A549 (cell line): ENCODE data around the gene ASAH2. TPM values are rescaled to one million over a fixed set of nuclear protein-coding genes. Genes with fewer than 3 reads are reported as not detected.

Source experiments
- ATAC-seq, 2 experiments: fragments of 200-7000 bp in 1 of 2; fragments of >200 bp in 1 of 2; cut with Nextera tagmentation in 1 of 2; cut with Tn5 transposase in 1 of 2; 3 replicates each; pipeline versions ENCODE4 v1.8.0 to v1.9.1; 2018 to 2020; ENCODE audit warnings: mild to moderate bottlenecking in 1 of 2, moderate library complexity in 1 of 2
- CTCF ChIA-PET: fragments of 300-600 bp; sonication (Branson Sonifier 250); formaldehyde crosslinking; extraction: SDS; loops from one replicate; lab custom pipeline; 2021; ENCODE audit warnings: antibody characterized with exemption, inconsistent platforms; lab: Yijun Ruan, JAX
- POLR2A ChIA-PET: fragments of 350-600 bp; formaldehyde crosslinking; extraction: SDS; loops from one replicate; lab custom pipeline; 2021; ENCODE audit warnings: antibody characterized with exemption, inconsistent platforms; lab: Yijun Ruan, JAX
- DNase-seq, 2 experiments: peaks; one replicate each; pipeline versions ENCODE4 v3.0.0 to v3.0.0-alpha.2; 2011 to 2016; ENCODE audit warnings: low read depth in 1 of 2, low spot score in 1 of 2
- FAIRE-seq: peaks from 2 replicates; lab custom pipeline; 2011; peaks lifted over from hg19 to GRCh38; lab: Jason Lieb, UNC
- H3K27ac ChIP-seq, 2 experiments: fragments of >200 bp; sonication (Bioruptor Twin); formaldehyde crosslinking; 3 replicates each; pipeline ENCODE4 v1.5.1; 2016 to 2017
- H3K4me1 ChIP-seq: fragments of >200 bp; sonication (Bioruptor Twin); formaldehyde crosslinking; 3 replicates; pipeline ENCODE4 v1.6.1; 2016
- H3K4me2 ChIP-seq: fragments of >200 bp; sonication (Bioruptor Twin); formaldehyde crosslinking; 3 replicates; pipeline ENCODE4 v1.6.1; 2016
- H3K4me3 ChIP-seq: fragments of >200 bp; sonication (Bioruptor Twin); formaldehyde crosslinking; 3 replicates; pipeline ENCODE4 v1.5.1; 2016
- H3K9me3 ChIP-seq: fragments of >200 bp; sonication (Bioruptor Twin); formaldehyde crosslinking; 3 replicates; pipeline ENCODE4 v1.6.1; 2016
- EHF ChIP-seq: fragments of 250-450 bp; sonication (Bioruptor Pico); IDR thresholded peaks from 2 replicates; pipeline ENCODE4 v1.5.0; 2020; ENCODE audit warnings: mild to moderate bottlenecking
- HOXA7 ChIP-seq: fragments of 250-450 bp; sonication (Bioruptor Pico); IDR thresholded peaks from 2 replicates; pipeline ENCODE4 v1.5.0; 2020; ENCODE audit warnings: mild to moderate bottlenecking, moderate library complexity
- JUNB ChIP-seq: fragments of >200 bp; sonication (Bioruptor Twin); formaldehyde crosslinking; IDR thresholded peaks from 2 replicates; pipeline ENCODE4 v1.6.1; 2016
- MYC ChIP-seq: IDR thresholded peaks from 2 replicates; pipeline ENCODE4 v1.6.1; 2012; ENCODE audit warnings: mild to moderate bottlenecking, inconsistent platforms, low read length, improper control_type of control experiment, borderline replicate concordance
- NPAS2 ChIP-seq: fragments of 250-450 bp; sonication (Bioruptor Pico); IDR thresholded peaks from 2 replicates; pipeline ENCODE4 v1.8.0; 2022; ENCODE audit warnings: mild to moderate bottlenecking, moderate library complexity, borderline replicate concordance
- NR3C1 ChIP-seq: fragments of >200 bp; sonication (Bioruptor Twin); formaldehyde crosslinking; IDR thresholded peaks from 3 replicates; pipeline ENCODE4 v1.6.1; 2017
- RAD21 ChIP-seq, 2 experiments: fragments of >200 bp in 1 of 2; sonication (Bioruptor Twin) in 1 of 2; formaldehyde crosslinking in 1 of 2; IDR thresholded peaks in 1 of 2; conservative IDR thresholded peaks in 1 of 2; 2 replicates in 1 of 2; 3 replicates in 1 of 2; pipeline ENCODE4 v1.6.1; 2012 to 2018; ENCODE audit warnings: inconsistent platforms in 1 of 2
- SMC3 ChIP-seq: fragments of >200 bp; sonication (Bioruptor Twin); formaldehyde crosslinking; IDR thresholded peaks from 3 replicates; pipeline ENCODE4 v1.6.1; 2018; ENCODE audit warnings: inconsistent platforms
- SREBF2 ChIP-seq: fragments of 450-650 bp; IDR thresholded peaks from 2 replicates; pipeline ENCODE4 v1.6.1; 2014; ENCODE audit warnings: mild to moderate bottlenecking, moderate library complexity
- WGBS: methylation state at CpG from one replicate; pipeline ENCODE4 v1.1.6; 2017; ENCODE audit errors: missing lambda C conversion rate; 5-methylcytosine and 5-hydroxymethylcytosine counted together
- polyA plus RNA-seq, 4 experiments: library from polyadenylated mRNA; depleted of rRNA in 3 of 4; stranded (reverse); fragments of >200 nt; fragmentation: RNase III in 1 of 4; extraction: RNeasy Plus Mini Kit Qiagen cat#74134 plus additional on column Dnase treatment in 1 of 4; gene quantifications; 2 replicates in 3 of 4; 3 replicates in 1 of 4; pipeline ENCODE4 v1.2.3, GENCODE V29; 2011 to 2017
- TF ChIP-seq, protein P1 (sequence below): fragments of 250-450 bp; sonication (Bioruptor Pico); IDR thresholded peaks from 2 replicates; pipeline ENCODE4 v1.5.0; 2021; ENCODE audit warnings: mild to moderate bottlenecking, moderate library complexity, borderline replicate concordance
- TF ChIP-seq, protein P2 (sequence below): fragments of 200-600 bp; sonication (generic); IDR thresholded peaks from 2 replicates; pipeline ENCODE4 v1.6.1; 2016; ENCODE audit warnings: antibody characterized with exemption, mild to moderate bottlenecking, moderate library complexity
- TF ChIP-seq, protein P3 (sequence below): fragments of >200 bp; sonication (Bioruptor Twin); formaldehyde crosslinking; IDR thresholded peaks from 3 replicates; pipeline ENCODE4 v1.5.1; 2016
- TF ChIP-seq, protein P4 (sequence below): fragments of >200 bp; sonication (Bioruptor Twin); formaldehyde crosslinking; IDR thresholded peaks from 2 replicates; pipeline ENCODE4 v1.6.1; 2016

The ASAH2 gene
- polyA plus RNA-seq, 2 of the 4 experiments (the other 2 are of a cell fraction), result 0.17 to 4.8 TPM

DNA sequence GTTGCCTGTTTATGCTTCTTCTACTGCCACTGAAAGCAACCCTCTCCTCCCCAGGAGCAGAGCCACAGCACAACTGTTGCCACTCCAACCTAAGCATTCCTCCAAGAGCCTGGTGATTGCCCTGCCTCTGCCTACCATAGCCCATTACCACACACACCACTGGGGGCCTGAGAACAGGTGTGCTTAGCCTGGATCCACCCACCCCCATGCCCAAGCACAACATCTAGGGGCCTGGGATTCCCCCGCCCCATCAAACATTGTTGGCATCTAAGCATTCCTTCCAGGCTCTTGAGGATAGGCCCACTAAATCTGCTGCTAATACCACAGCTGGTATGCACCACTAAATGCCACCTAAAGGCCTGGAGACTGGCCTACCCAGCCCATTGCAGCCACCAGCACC is 43.3 kb upstream of the ASAH2 start:
- FAIRE-seq, result no peak
- H3K4me2 ChIP-seq, result no peak overlapping the region
- 100% methylated on average over 1 of the region's 1 CpG for WGBS
- POLR2A ChIA-PET, result no interaction called here
- TF ChIP-seq NPAS2 (CRISPR knock-in tag) (no peak), MYC (no peak)
- no peak overlapping the region for H3K4me3 ChIP-seq
- no peak overlapping the region for H3K27ac ChIP-seq
- ATAC-seq, result peak in 1 of 2 experiments; percentile 13; a peak in 1 of 6 replicates
- no peaks in the 10 kb centered on the region for H3K4me1 ChIP-seq
- no peak for DNase-seq
- CTCF ChIA-PET, result no interaction called here
- H3K9me3 ChIP-seq, result no peaks in the 10 kb centered on the region; the same call in 2 of the 3 replicates

DNA sequence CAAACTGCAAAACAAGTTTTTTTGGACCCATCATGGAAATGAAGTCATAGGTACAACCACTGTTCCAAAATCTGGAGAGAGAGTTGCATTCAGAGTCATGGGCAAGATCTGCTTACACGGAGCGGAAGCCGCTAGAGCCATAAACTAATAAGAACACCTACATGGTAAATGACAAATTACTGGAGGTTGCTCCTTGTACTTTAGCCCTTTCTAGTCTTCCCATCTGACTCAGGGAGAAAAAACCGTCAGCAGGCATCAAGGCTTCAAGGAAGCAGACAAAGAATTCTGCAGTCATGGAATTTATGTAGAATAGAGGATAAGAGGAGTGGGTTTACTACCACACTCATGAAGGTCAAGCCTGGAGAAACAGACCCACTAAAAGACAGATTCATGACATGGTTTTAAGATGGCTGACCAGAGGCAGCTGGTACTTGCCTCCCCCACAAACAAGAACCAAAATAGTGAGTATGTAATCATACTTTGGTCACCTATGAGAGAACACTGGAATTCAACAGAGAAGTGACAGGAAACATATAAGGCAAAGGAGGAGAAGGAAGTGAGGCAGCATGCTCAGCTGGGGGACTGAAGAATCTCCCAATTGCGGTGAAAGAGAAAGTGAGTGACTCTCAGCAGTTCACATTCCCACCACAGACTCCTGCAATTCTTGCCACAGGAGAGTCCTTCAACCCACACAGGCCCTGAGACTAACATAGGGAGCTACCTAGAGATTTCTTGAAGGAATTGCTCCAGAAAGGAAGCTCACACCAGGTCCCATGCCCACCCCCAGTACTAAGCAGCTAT is 42.4 kb upstream of the ASAH2 start:
- DNase-seq (no peak), FAIRE-seq (no peak), ATAC-seq (peak in 1 of 2 experiments; percentile 19; a peak in 1 of 6 replicates)
- Histone ChIP-seq H3K4me1 (no peaks in the 10 kb centered on the region), H3K9me3 (no peaks in the 10 kb centered on the region; the same call in 2 of the 3 replicates), H3K4me3 (no peak overlapping the region), H3K4me2 (no peak overlapping the region), H3K27ac (no peak overlapping the region)
- ChIA-PET POLR2A (no interaction called here), CTCF (interaction anchor here (1.3 kb wide), 1 partner anchor 18 kb away, joined by 3 read pairs; no protein-coding TSS in a partner anchor)
- no peak for TF ChIP-seq EHF (CRISPR knock-in tag)
- TF ChIP-seq NR3C1, result no peak
- TF ChIP-seq HOXA7 (CRISPR knock-in tag), result no peak
- TF ChIP-seq, protein P1, sequence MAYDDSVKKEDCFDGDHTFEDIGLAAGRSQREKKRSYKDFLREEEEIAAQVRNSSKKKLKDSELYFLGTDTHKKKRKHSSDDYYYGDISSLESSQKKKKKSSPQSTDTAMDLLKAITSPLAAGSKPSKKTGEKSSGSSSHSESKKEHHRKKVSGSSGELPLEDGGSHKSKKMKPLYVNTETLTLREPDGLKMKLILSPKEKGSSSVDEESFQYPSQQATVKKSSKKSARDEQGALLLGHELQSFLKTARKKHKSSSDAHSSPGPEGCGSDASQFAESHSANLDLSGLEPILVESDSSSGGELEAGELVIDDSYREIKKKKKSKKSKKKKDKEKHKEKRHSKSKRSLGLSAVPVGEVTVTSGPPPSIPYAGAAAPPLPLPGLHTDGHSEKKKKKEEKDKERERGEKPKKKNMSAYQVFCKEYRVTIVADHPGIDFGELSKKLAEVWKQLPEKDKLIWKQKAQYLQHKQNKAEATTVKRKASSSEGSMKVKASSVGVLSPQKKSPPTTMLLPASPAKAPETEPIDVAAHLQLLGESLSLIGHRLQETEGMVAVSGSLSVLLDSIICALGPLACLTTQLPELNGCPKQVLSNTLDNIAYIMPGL (CRISPR knock-in tag), result no peak
- no peak for TF ChIP-seq NPAS2 (CRISPR knock-in tag)
- TF ChIP-seq JUNB, result no peak
- TF ChIP-seq, protein P2, sequence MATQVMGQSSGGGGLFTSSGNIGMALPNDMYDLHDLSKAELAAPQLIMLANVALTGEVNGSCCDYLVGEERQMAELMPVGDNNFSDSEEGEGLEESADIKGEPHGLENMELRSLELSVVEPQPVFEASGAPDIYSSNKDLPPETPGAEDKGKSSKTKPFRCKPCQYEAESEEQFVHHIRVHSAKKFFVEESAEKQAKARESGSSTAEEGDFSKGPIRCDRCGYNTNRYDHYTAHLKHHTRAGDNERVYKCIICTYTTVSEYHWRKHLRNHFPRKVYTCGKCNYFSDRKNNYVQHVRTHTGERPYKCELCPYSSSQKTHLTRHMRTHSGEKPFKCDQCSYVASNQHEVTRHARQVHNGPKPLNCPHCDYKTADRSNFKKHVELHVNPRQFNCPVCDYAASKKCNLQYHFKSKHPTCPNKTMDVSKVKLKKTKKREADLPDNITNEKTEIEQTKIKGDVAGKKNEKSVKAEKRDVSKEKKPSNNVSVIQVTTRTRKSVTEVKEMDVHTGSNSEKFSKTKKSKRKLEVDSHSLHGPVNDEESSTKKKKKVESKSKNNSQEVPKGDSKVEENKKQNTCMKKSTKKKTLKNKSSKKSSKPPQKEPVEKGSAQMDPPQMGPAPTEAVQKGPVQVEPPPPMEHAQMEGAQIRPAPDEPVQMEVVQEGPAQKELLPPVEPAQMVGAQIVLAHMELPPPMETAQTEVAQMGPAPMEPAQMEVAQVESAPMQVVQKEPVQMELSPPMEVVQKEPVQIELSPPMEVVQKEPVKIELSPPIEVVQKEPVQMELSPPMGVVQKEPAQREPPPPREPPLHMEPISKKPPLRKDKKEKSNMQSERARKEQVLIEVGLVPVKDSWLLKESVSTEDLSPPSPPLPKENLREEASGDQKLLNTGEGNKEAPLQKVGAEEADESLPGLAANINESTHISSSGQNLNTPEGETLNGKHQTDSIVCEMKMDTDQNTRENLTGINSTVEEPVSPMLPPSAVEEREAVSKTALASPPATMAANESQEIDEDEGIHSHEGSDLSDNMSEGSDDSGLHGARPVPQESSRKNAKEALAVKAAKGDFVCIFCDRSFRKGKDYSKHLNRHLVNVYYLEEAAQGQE, result no peak
- WGBS, result 83% methylated on average over 5 of the region's 5 CpGs

DNA sequence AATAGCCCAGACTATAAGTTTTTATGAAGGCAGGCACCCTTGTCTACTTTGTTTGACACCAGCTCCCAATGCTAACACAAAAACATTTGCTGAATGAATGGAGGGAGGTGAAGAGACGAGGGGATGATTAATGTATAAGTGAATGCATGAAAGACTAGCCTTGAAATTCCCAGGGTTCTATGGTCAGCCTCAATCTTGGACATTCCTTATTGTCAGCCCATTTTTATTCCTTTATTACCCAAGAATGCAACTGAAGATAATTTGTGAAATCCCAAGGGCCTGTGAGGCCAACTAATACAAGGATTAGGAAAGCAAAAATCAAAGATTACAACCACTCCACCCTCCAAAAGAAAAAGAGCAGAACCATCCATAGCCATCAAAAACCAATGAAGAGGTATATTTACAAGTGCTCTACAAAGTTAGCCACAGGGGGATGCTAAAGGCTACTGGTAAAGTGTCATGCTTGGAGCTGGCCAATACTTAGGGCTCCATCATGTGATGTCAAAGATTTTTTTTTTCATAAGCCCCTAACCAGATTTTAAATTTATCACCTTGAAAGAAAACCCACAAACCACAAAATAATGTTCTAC is 40.0 kb upstream of the ASAH2 start:
- H3K4me2 ChIP-seq, result no peak overlapping the region
- ATAC-seq (0 out of 6 replicates have a peak, but pooled peaks of 1 of the 2 experiments have one; percentile 49), FAIRE-seq (no peak), DNase-seq (no peak)
- H3K9me3 ChIP-seq, result no peaks in the 10 kb centered on the region
- H3K4me3 ChIP-seq, result no peak overlapping the region
- POLR2A ChIA-PET, result no interaction called here
- CTCF ChIA-PET, result interaction anchor here (1.0 to 1.4 kb wide), 3 partner anchors 11 to 20 kb away, joined by 3 to 4 read pairs (median 3); no protein-coding TSS in a partner anchor
- H3K4me1 ChIP-seq, result no peaks in the 10 kb centered on the region
- no peak overlapping the region for H3K27ac ChIP-seq
- WGBS, result 3% methylated on average over 1 of the region's 1 CpG
- TF ChIP-seq SMC3 (no peak), SREBF2 (no peak), RAD21 (conservative IDR thresholded peaks at IDR 0.05 in 1 of 2, IDR thresholded peaks at IDR 0.05 in 1 of 2) (peak; percentile 13 to 47; a peak in 2 of 5 replicates)
- TF ChIP-seq, protein P3, sequence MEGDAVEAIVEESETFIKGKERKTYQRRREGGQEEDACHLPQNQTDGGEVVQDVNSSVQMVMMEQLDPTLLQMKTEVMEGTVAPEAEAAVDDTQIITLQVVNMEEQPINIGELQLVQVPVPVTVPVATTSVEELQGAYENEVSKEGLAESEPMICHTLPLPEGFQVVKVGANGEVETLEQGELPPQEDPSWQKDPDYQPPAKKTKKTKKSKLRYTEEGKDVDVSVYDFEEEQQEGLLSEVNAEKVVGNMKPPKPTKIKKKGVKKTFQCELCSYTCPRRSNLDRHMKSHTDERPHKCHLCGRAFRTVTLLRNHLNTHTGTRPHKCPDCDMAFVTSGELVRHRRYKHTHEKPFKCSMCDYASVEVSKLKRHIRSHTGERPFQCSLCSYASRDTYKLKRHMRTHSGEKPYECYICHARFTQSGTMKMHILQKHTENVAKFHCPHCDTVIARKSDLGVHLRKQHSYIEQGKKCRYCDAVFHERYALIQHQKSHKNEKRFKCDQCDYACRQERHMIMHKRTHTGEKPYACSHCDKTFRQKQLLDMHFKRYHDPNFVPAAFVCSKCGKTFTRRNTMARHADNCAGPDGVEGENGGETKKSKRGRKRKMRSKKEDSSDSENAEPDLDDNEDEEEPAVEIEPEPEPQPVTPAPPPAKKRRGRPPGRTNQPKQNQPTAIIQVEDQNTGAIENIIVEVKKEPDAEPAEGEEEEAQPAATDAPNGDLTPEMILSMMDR, result 0 out of 3 replicates have a peak, but pooled peaks have one; percentile 12
- TF ChIP-seq, protein P4, sequence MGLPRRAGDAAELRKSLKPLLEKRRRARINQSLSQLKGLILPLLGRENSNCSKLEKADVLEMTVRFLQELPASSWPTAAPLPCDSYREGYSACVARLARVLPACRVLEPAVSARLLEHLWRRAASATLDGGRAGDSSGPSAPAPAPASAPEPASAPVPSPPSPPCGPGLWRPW, result no peak
